HG03442 (cell line): ENCODE results near the gene CCR7.

Experiments used
- ATAC-seq: cut with Tn5 transposase; IDR thresholded peaks from one replicate; pipeline ENCODE4 v1.9.1; 2021; ENCODE audit warnings: mild to moderate bottlenecking, moderate library complexity; ENCODE audit not compliant: unreplicated experiment

The CCR7 gene

GRCh38 chr17:40520991-40521453 is 44.2 kb downstream of the CCR7 start:
- no peak for ATAC-seq

- no peak for ATAC-seq
Observed at GRCh38 chr17:40519089-40519775, 46.0 kb downstream of the CCR7 start.

- no peak for ATAC-seq
Observed at GRCh38 chr17:40518401-40519088, 46.7 kb downstream of the CCR7 start.

GRCh38 chr17:40517981-40518380 is 47.3 kb downstream of the CCR7 start:
- ATAC-seq, result no peak

GRCh38 chr17:40517286-40517662 is 48.0 kb downstream of the CCR7 start:
- no peak for ATAC-seq

GRCh38 chr17:40516581-40517285 is 48.5 kb downstream of the CCR7 start:
- ATAC-seq, result no peak

GRCh38 chr17:40515491-40516041 is 49.7 kb downstream of the CCR7 start:
- ATAC-seq, result no peak

GRCh38 chr17:40515011-40515410 is 50.3 kb downstream of the CCR7 start:
- ATAC-seq, result no peak

- ATAC-seq, result no peak
Observed at GRCh38 chr17:40514013-40514875, 51.0 kb downstream of the CCR7 start.

GRCh38 chr17:40511667-40512220 is 53.5 kb downstream of the CCR7 start:
- no peak for ATAC-seq

GRCh38 chr17:40511136-40511535 is 54.1 kb downstream of the CCR7 start:
- no peak for ATAC-seq

- no peak for ATAC-seq
Observed at GRCh38 chr17:40510328-40510648, 55.0 kb downstream of the CCR7 start.

GRCh38 chr17:40509626-40510327 is 55.5 kb downstream of the CCR7 start:
- ATAC-seq, result no peak

GRCh38 chr17:40506786-40507185 is 58.5 kb downstream of the CCR7 start:
- ATAC-seq, result no peak
